HL-60 (cell line): ENCODE data around the gene SPON1.

ENCODE experiments used
- GABPA ChIP-seq: IDR thresholded peaks from 2 replicates; pipeline ENCODE4 v1.6.1; 2012; ENCODE audit warnings: low read depth
- TF ChIP-seq, protein P1 (sequence below): IDR thresholded peaks from one replicate; pipeline ENCODE4 v1.5.1; 2011; ENCODE audit warnings: low read length, control low read depth, inconsistent platforms; ENCODE audit not compliant: insufficient read depth

DNA sequence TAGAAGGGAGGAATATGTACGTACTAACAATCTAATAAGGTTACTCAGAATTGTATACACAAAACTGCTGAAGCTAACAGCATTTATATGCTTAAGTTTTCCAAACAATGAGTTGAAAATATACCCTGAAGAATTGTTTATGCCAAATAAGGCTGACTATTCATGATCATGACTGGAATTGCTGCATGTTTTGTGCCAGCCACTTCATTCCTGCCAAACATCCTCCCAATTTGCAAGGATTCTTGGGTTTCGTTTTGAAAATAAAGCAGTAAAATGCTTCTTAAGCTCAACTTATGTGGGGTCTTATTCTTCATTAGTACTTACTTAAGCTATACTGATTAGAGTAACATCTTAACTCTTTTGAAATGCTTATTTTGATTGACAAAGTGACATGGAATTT lies 149.0 kb downstream of the SPON1 start:
- TF ChIP-seq GABPA, result no peak
- TF ChIP-seq, protein P1, sequence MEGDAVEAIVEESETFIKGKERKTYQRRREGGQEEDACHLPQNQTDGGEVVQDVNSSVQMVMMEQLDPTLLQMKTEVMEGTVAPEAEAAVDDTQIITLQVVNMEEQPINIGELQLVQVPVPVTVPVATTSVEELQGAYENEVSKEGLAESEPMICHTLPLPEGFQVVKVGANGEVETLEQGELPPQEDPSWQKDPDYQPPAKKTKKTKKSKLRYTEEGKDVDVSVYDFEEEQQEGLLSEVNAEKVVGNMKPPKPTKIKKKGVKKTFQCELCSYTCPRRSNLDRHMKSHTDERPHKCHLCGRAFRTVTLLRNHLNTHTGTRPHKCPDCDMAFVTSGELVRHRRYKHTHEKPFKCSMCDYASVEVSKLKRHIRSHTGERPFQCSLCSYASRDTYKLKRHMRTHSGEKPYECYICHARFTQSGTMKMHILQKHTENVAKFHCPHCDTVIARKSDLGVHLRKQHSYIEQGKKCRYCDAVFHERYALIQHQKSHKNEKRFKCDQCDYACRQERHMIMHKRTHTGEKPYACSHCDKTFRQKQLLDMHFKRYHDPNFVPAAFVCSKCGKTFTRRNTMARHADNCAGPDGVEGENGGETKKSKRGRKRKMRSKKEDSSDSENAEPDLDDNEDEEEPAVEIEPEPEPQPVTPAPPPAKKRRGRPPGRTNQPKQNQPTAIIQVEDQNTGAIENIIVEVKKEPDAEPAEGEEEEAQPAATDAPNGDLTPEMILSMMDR, result no peak
